PFSK-1 (cell line): ENCODE measurements around the gene TK1.

Experiments
- FOXP2 ChIP-seq: optimal IDR thresholded peaks from 2 replicates; pipeline ENCODE3; 2011; ENCODE audit warnings: borderline replicate concordance, control low read depth, inconsistent platforms; ENCODE audit not compliant: insufficient read depth; ENCODE audit errors: extremely low read length, extremely low read depth
- POLR2AphosphoS5 ChIP-seq: IDR thresholded peaks from 2 replicates; pipeline ENCODE4 v1.6.1; 2012; ENCODE audit warnings: low read depth, mild to moderate bottlenecking, control low read depth, low read length, moderate library complexity
- REST ChIP-seq, 2 experiments: IDR thresholded peaks; 2 replicates each; pipeline versions ENCODE4 v1.6.1 to v1.8.0; 2011 to 2012; ENCODE audit warnings: low read depth in 2 of 2, low read length in 2 of 2, control low read depth in 1 of 2, inconsistent platforms in 1 of 2, mild to moderate bottlenecking in 1 of 2, moderate library complexity in 1 of 2; ENCODE audit not compliant: insufficient read depth in 1 of 2
- SIN3A ChIP-seq: IDR thresholded peaks from 2 replicates; pipeline ENCODE4 v1.6.1; 2012; ENCODE audit warnings: mild to moderate bottlenecking, low read length, moderate library complexity, borderline replicate concordance; ENCODE audit not compliant: insufficient read depth
- TAF1 ChIP-seq: IDR thresholded peaks from 2 replicates; pipeline ENCODE4 v1.6.1; 2012; ENCODE audit warnings: low read length, control low read depth, borderline replicate concordance; ENCODE audit not compliant: insufficient read depth

Gene TK1

GRCh38 chr17:78137392-78138203, 49.3 kb downstream of the TK1 start:
- TF ChIP-seq TAF1 (no peak), SIN3A (no peak), FOXP2 (no peak), REST (IDR thresholded peaks at IDR 0.05; ENCODE audit: insufficient read depth in 1 of 2, low read depth in 2 of 2, low read length in 2 of 2) (no peak), POLR2AphosphoS5 (no peak)

- no peak for TF ChIP-seq FOXP2
- TF ChIP-seq TAF1 = no peak
- TF ChIP-seq SIN3A = no peak
- TF ChIP-seq REST (IDR thresholded peaks at IDR 0.05; ENCODE audit: insufficient read depth in 1 of 2, low read depth in 2 of 2, low read length in 2 of 2) = no peak
- no peak for TF ChIP-seq POLR2AphosphoS5
Observed at GRCh38 chr17:78135858-78136500, 50.9 kb downstream of the TK1 start.

- TF ChIP-seq SIN3A (no peak), POLR2AphosphoS5 (no peak), TAF1 (no peak), REST (IDR thresholded peaks at IDR 0.05; ENCODE audit: insufficient read depth in 1 of 2, low read depth in 2 of 2, low read length in 2 of 2) (no peak), FOXP2 (no peak)
Observed at GRCh38 chr17:78134899-78135385, 51.9 kb downstream of the TK1 start.

DNA sequence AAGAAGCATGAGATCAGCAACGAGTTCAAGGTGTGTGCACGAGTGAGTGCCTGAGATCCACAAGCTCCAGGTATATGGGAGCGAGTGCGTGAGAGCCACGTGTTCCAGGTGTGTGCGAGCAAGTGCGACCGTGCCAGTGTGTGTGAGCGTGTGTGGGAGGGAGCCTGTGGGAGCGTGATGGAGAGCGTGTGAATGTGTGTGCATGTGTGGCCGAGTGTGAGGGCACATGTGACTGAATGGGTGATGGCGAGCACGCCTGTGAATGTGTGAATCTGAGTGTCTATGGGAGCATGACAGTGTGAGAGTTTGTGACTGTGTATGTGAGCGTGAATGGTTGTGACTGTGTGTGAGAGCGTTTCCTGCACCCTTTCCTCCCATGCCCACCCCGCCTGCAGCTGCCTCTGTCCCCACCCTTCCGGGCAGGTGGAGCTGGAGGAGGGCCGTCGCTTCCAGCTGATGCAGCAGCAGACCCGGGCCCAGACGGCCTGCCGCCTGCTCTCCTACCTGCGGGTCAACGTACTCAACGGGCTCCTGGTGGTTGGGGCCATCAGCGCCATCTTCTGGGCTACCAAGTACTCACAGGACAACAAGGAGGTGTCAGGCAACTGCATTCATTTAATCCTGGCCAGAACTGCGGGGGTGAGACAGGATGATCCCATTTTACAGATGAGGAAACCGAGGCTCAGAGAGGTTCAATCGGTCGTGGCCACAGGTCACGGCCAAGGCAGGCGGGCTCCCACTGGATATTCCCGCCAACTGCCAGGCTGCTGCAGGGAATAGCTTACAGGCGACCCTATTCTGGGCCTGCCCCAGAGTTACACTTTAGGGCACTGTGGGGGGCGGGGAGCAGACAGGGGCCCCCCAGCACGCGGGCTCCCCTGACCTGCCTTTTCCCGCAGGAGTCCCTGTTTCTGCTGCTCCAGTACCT, 52.6 kb downstream of the TK1 start:
- TF ChIP-seq POLR2AphosphoS5 (no peak), SIN3A (no peak), TAF1 (no peak), REST (IDR thresholded peaks at IDR 0.05; ENCODE audit: insufficient read depth in 1 of 2, low read depth in 2 of 2, low read length in 2 of 2) (no peak), FOXP2 (peak; percentile 45)
